KMS-11 (cell line): ENCODE measurements around the gene WRAP73.
A peak's percentile ranks its signal among the peaks of the same experiment; 100 is the strongest.

Experiments
- H2AFZ ChIP-seq: fragments of 200-600 bp; sonication (generic); 2 replicates; pipeline ENCODE4 v1.6.1; 2016; ENCODE audit warnings: antibody characterized with exemption, mixed run types, low read depth
- H3K27ac ChIP-seq: fragments of 200-600 bp; sonication (generic); 2 replicates; pipeline ENCODE4 v1.6.1; 2016; ENCODE audit warnings: mild to moderate bottlenecking, mixed run types
- H3K27me3 ChIP-seq: fragments of 200-600 bp; sonication (generic); 2 replicates; pipeline ENCODE4 v1.6.1; 2017; ENCODE audit warnings: mild to moderate bottlenecking, low read depth, mixed run types, moderate library complexity; ENCODE audit not compliant: insufficient read depth
- H3K36me3 ChIP-seq: fragments of 200-600 bp; sonication (generic); 2 replicates; pipeline ENCODE4 v1.6.1; 2017; ENCODE audit warnings: mild to moderate bottlenecking, mixed run types; ENCODE audit not compliant: insufficient read depth
- H3K4me1 ChIP-seq: fragments of 200-600 bp; sonication (generic); 2 replicates; pipeline ENCODE4 v1.6.1; 2016; ENCODE audit warnings: mild to moderate bottlenecking, low read depth, mixed run types; ENCODE audit not compliant: poor library complexity, severe bottlenecking
- H3K4me2 ChIP-seq: fragments of 200-600 bp; sonication (generic); 2 replicates; pipeline ENCODE4 v1.7.0; 2016; ENCODE audit warnings: mild to moderate bottlenecking, mixed run types
- H3K4me3 ChIP-seq: fragments of 200-600 bp; sonication (generic); IDR thresholded peaks from 2 replicates; pipeline ENCODE4 v1.6.1; 2017; ENCODE audit warnings: low read depth, low read length, mixed read lengths; ENCODE audit not compliant: insufficient read depth
- H3K79me2 ChIP-seq: fragments of 200-600 bp; sonication (generic); 2 replicates; pipeline ENCODE4 v1.6.1; 2016; ENCODE audit warnings: low read depth, mixed run types; ENCODE audit not compliant: insufficient read depth
- H3K9ac ChIP-seq: fragments of 200-600 bp; sonication (generic); 2 replicates; pipeline ENCODE4 v1.6.1; 2016; ENCODE audit warnings: mild to moderate bottlenecking, mixed run types
- H4K20me1 ChIP-seq: fragments of 200-600 bp; sonication (generic); 2 replicates; pipeline ENCODE4 v1.6.1; 2016; ENCODE audit warnings: mild to moderate bottlenecking, mixed run types; ENCODE audit not compliant: insufficient read depth
- TF ChIP-seq, protein P1 (sequence below): fragments of 200-600 bp; sonication (generic); conservative IDR thresholded peaks from 2 replicates; pipeline ENCODE4 v1.6.1; 2017; ENCODE audit warnings: low read depth, mild to moderate bottlenecking, antibody characterized with exemption, low read length, moderate library complexity, mixed read lengths

Gene WRAP73

DNA sequence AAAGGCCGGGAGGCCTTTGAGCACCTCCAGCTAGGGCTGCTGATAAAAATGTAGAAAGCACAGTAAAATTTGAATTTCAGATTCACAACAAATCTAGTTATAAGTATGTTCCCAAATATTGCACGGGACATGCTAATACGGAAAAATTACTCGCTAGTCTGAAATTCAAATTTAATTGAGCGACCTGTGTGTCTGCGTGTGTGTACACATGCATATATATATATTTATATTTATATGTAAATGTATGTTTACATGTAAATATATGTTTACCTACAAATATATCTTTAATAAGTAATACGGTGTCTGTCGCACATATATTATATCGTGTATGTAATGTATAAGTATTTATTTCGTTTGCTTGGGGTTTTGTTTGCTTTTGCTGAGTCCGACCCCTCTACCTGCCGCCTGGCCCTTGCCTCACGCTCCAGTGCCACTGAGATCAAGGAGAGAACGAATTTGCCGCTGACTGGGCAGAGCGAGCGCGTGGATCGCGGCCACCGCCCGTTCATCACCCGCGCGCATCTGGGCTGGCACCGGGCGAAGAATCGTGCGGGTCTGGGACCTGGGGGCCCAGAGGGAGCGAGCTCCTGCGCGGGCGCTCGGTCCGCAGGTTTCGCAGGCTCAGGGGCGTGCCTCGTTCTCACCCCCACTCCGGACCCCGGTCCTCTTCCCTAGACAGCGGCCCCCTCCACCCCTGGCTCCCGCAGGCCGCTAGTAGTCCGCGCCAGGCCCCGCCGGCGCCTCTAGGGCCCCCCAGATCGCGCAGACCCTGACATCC is 534 bp upstream of the WRAP73 start:
- H3K27me3 ChIP-seq: peaks cover 40% of the 10 kb centered on the region
- H2AFZ ChIP-seq: no peak overlapping the region
- H3K79me2 ChIP-seq: no peaks in the 10 kb centered on the region
- TF ChIP-seq, protein P1, sequence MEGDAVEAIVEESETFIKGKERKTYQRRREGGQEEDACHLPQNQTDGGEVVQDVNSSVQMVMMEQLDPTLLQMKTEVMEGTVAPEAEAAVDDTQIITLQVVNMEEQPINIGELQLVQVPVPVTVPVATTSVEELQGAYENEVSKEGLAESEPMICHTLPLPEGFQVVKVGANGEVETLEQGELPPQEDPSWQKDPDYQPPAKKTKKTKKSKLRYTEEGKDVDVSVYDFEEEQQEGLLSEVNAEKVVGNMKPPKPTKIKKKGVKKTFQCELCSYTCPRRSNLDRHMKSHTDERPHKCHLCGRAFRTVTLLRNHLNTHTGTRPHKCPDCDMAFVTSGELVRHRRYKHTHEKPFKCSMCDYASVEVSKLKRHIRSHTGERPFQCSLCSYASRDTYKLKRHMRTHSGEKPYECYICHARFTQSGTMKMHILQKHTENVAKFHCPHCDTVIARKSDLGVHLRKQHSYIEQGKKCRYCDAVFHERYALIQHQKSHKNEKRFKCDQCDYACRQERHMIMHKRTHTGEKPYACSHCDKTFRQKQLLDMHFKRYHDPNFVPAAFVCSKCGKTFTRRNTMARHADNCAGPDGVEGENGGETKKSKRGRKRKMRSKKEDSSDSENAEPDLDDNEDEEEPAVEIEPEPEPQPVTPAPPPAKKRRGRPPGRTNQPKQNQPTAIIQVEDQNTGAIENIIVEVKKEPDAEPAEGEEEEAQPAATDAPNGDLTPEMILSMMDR: no peak
- no peaks in the 10 kb centered on the region for H4K20me1 ChIP-seq
- H3K27ac ChIP-seq: no peak overlapping the region
- no peak overlapping the region for H3K4me3 ChIP-seq
- H3K36me3 ChIP-seq: no peaks in the 10 kb centered on the region
- H3K4me1 ChIP-seq: peaks cover 10% of the 10 kb centered on the region
- 0 out of 2 replicates have a peak overlapping the region, but pooled peaks have one; percentile 27 for H3K4me2 ChIP-seq
- H3K9ac ChIP-seq: no peak overlapping the region

DNA sequence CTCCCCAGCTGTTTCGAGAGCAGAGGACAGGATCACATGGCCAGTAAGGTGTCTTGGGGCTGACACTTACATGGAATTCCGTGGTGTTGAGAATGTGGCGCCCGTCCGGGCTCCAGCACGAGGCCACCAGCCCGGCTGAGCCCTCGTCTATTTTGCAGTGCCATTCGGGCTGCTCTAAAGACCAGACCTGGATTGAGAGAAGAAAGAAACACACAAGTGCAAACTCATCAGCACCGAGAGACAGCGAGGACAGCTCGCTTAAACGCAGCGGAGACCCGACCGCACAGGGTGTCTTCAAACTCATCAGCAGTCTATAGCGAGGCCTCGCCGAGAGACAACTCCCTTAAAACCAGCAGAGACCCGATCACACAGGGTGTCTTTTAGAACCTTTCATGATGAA is 3.3 kb downstream of the WRAP73 start:
- no peak overlapping the region for H3K9ac ChIP-seq
- H3K4me1 ChIP-seq: peaks cover 10% of the 10 kb centered on the region
- H3K27ac ChIP-seq: no peak overlapping the region
- peaks cover 12% of the 10 kb centered on the region for H3K27me3 ChIP-seq
- H3K4me3 ChIP-seq: no peak overlapping the region
- H3K4me2 ChIP-seq: no peak overlapping the region
- no peaks in the 10 kb centered on the region for H3K36me3 ChIP-seq
- H2AFZ ChIP-seq: no peak overlapping the region
- H3K79me2 ChIP-seq: no peaks in the 10 kb centered on the region
- TF ChIP-seq, protein P1: no peak
- H4K20me1 ChIP-seq: no peaks in the 10 kb centered on the region

DNA sequence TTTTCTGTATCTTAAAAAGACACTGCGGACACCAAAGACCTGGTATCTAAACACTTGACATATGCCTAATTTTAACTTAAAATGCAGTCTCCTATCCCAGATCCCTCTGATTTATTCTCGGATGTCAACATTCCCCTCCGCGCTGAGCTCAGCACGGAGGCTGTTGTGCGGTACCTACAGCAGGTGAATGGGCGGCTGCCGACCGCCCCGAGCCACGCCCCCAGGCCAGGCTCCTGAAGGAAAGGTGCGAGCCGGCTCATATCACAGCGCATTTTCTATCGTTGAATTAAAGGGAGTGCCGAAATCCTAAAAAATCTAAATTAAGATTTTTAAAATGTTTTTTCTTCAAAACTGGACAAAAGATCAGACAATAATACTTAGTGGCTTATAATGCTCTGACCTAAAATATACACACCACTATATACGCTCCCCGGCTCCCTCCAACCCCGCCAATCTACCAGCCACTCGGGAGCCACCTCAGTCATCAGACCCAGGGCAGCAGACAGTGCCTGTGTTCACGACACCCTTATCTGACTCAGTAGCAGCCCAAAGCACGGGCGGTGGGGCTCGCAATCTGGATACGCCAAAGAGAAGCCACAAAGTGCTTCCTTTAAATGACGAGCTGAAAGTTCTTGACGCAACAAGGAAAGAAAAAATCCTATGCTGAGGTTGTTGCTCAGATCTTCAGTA is 4.1 kb downstream of the WRAP73 start:
- H3K4me1 ChIP-seq: peaks cover 10% of the 10 kb centered on the region
- H2AFZ ChIP-seq: no peak overlapping the region
- TF ChIP-seq, protein P1: no peak
- no peak overlapping the region for H3K4me3 ChIP-seq
- H3K9ac ChIP-seq: no peak overlapping the region
- H3K36me3 ChIP-seq: no peaks in the 10 kb centered on the region
- no peaks in the 10 kb centered on the region for H3K79me2 ChIP-seq
- H3K27ac ChIP-seq: no peak overlapping the region
- H4K20me1 ChIP-seq: no peaks in the 10 kb centered on the region
- H3K4me2 ChIP-seq: no peak overlapping the region
- H3K27me3 ChIP-seq: peaks cover 5% of the 10 kb centered on the region

DNA sequence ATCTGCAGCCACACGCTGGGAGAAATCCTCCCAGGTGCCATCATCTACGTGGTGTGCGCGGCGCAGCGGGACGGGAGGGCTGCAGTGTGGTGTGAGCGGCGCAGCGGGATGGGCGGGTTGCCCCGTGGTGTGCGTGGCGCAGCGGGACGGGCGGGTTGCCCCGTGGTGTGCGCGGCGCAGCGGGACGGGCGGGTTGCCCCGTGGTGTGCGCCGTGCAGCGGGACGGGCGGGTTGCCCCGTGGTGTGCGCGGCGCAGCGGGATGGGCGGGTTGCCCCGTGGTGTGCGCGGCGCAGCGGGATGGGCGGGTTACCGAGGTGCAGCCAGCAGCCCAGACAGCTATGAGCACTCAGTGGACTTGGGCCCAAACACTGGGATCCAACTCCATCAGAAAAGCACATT is 4.7 kb downstream of the WRAP73 start:
- H3K4me2 ChIP-seq: no peak overlapping the region
- H3K27ac ChIP-seq: no peak overlapping the region
- H3K27me3 ChIP-seq: no peaks in the 10 kb centered on the region; the same call in none of the 2 replicates
- no peaks in the 10 kb centered on the region for H4K20me1 ChIP-seq
- no peaks in the 10 kb centered on the region for H3K79me2 ChIP-seq
- no peak overlapping the region for H3K4me3 ChIP-seq
- H2AFZ ChIP-seq: no peak overlapping the region
- no peak overlapping the region for H3K9ac ChIP-seq
- TF ChIP-seq, protein P1: no peak
- H3K36me3 ChIP-seq: no peaks in the 10 kb centered on the region
- peaks cover 10% of the 10 kb centered on the region for H3K4me1 ChIP-seq
